ENCODE results near the gene SMIM13.

The SMIM13 gene

DNA sequence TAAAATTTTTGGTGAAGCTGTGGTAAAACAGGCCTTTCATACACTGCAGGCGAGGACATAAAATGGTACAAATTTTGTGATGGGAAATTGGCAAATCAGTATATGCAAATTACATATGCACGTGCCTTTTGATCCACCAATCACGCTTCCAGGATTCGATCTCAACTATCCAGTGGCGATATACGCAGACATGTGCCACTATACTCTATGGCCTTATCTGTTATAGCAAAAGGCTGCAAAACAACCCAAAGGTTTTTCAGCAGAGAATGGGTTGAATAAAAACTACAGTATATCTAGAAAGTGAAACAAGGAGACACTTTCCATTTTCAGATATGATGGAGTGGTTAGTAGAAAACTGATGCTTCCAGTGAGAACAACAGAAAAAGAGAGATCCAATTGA is 59.8 kb downstream of the SMIM13 start:
- no peak for DNase-seq (ENCODE audit: low spot score)

DNA sequence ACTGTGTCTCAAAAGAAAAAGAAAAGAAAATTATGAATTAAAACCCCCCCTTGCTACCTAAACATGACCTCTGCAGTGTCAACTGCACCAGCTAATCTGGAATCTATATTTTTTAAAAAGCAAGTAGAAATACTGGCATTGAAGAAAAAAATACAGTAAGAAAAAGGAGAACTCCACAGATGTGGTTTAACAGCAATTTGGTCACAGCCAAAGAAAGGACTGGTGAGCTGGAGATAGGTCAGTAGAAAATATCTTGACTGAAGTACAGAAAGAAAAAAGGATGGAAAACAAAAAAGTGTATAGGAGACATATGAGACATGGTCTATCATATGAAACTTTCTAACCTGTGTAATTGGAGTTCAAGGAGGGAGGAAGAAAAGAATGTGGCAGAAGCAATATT is 62.0 kb downstream of the SMIM13 start:
- DNase-seq (ENCODE audit: low spot score) = no peak

DNA sequence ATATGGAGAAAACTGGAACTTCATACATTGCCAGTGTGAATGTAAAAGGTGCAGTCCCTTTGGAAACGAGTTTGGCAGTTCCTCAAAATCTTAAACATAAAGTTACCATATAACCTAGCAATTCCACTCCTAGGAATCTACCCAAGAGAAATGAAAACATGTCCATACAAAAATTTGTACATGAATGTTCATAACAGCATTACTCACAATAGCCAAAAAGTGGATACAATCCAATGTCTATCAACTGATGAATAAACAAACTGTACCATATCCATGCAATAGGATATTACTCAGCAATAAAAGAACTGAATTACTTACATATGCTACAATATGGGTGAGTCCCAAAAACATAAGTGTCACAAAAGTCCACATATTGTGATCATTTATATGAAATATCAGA is 66.6 kb downstream of the SMIM13 start:
- DNase-seq (ENCODE audit: low spot score) = no peak

DNA sequence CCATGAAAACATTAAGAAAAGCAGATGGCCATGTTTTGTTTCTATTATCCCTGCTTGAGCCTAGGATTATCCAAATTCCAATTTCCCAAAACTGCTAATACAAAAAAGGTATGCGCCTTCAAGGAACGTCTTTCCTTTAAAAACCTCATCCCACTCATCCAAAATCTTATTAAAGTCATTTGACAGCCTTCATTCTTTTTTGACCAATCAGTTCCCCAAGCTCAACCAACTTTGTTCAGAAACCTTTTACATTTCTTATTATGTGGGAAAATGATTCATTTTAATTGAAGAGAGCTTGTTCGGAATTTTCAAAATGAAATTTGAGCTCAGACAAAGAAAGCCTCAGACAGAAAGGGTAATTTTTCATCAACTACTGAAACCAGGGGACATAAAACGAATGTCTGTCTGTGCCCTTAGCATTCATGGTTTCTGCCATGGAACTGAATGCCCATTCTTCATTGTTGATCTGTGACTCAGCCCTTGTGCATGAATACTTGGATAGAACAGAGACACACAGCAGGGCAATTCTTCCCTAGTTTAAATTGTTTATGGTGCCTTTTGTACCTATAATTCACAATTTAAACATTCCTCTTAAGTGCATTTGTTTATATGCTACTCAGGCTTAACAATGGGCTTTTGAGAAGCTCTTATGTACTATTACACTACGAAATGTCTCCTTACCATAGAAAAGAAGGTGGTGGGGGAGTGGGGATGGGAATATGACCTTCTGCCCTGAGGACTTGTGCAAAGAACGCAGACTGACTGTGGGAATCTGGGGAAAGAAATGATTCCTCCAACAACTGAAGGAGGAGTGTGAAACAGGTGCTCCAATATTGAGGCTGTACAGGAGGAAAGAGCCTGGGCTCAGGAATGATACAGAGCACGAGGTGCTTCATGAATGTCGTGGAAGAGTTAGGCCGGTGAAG is 67.7 kb downstream of the SMIM13 start:
- peak; percentile 60 for DNase-seq (ENCODE audit: low spot score)

DNA sequence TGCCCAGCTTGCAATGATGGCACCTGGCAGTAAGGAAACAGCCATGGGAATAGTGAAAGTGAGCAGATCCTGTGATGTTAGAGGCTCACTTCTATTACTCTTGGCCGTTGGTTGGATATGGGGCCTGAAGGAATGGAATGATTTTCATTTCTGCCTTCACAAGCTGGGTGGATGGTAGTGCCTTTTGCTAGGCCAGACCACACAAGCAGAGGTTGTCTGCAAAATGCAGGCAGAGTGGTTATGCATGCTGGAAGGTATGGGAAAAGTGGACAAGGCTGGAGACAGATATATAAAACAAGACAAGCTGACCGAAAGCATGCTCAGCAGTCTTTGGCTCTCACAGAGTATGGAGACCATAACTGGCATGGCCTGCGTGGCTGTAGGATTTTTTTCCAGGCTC is 68.6 kb downstream of the SMIM13 start:
- DNase-seq (ENCODE audit: low spot score) = no peak

DNA sequence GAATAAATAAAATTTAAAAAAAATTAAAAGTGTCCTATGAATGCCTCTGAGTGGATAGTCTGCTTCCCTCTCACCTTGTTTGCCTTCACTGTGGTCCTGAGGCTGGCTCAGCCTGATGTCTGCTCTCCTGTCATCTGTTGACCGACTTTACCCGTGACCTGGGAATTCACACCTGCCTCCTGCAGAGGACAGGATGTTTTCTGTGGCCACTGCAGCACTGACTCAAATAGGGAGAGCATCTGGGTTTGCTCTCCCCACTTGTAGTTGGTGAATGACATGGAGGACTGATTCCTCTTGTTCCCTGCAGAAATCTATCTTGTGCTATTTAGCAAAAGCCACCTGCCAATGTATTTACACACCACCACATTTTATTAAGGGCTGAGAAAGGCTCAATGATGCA is 70.3 kb downstream of the SMIM13 start:
- DNase-seq (ENCODE audit: low spot score) = no peak

DNA sequence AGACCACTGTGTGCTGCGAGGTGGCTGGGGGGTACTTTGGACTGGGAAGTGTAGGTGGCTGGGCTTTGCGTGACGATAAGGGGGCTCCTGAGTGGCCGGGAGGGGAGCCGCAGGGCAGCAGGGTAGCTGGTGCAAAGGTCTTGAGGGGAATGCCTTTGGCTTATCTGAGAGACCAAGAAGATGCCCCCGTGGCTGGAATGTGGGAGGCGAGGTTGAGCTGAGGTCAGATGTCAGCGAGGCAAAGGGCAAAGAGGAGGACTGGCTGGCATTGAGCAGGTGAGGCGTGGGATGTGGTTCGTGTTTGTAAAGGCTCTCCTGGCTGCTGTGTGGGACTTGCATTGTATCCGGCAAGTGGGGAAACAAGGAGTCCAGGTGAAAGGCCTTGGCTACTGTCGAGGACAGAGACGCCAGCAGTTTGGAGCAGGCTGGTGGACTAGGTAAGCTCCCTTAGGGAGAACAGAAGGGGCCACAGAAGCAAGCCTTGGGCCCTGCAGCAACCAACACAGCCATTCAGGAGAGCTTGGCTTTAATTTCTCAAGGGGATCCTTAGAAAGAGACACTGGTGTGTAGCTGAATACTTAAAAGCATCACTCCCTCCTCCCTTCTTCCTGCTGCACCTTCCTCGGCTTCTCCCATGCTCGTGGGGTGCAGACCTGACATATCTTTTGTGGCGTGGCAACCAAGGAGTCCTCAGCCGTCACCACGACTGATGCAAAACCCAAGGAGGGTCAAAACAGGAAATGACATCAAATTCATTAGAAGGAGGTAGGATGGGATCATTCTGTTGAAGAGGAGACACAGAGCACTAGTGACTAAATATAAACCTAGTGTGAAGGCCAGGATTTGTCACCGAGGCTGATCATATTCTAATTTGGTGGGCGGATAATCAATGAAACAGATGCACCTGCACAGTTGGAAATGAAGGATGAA is 71.3 kb downstream of the SMIM13 start:
- no peak for DNase-seq (ENCODE audit: low spot score)

DNA sequence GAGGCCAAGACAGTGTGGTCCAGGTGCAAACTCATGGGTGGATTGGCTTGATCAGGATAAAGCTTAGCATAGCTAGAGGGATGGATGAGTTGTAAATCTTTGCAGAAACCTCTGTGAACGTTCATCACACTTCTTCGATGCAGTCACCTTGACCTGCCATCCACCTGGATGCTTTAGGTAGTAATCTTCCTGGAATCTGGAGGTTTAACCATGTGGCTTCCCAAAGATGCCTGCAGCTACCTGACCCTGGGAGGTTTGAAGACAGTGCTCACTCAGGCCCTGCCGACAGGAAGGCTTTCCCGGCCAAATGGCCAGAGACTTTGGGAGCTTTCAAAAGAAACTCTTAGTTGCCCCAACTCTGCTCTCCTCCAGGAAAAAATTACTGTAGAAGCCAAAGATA is 73.3 kb downstream of the SMIM13 start:
- DNase-seq (ENCODE audit: low spot score) = no peak

DNA sequence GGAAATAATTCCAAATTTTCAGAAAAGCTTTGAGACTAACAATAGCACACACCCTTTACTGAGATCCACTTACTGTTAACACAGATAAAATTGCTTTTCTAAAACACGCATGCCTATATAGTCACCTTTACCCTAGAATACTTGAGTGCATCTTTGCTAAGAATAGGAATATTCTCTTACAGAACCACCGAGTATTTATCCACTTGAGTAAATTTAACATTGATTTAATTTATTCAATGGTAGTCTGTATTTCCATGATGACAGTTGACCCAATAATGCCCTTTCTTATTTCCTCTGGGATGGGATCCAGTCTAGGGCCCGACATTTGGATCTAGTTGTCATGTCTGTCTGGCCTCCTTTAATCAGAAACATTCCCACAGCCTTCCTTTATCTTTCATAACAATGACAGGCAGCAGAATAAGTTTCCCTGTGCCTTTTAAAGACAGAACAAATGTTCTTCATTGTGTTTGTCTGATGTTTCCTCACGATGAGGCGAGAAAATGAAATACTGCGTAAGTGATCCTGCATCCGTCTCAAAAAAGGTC is 74.5 kb downstream of the SMIM13 start:
- no peak for DNase-seq (ENCODE audit: low spot score)

DNA sequence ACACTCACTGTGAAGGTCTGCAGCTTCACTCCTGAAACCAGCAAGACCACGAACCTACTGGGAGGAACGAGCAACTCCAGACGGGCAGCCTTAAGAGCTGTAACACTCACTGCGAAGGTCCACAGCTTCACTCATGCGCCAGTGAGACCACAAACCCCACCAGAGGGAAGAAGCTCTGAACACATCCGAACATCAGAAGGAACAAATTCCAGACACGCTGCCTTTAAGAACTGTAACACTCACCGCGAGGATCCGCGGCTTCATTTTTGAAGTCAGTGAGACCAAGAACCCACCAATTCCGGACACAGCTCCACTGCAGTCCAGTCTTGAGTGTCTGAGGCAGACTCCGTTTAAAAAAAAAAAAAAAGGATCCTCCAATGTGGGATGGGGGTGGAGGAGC is 78.3 kb downstream of the SMIM13 start:
- no peak for DNase-seq (ENCODE audit: low spot score)

DNA sequence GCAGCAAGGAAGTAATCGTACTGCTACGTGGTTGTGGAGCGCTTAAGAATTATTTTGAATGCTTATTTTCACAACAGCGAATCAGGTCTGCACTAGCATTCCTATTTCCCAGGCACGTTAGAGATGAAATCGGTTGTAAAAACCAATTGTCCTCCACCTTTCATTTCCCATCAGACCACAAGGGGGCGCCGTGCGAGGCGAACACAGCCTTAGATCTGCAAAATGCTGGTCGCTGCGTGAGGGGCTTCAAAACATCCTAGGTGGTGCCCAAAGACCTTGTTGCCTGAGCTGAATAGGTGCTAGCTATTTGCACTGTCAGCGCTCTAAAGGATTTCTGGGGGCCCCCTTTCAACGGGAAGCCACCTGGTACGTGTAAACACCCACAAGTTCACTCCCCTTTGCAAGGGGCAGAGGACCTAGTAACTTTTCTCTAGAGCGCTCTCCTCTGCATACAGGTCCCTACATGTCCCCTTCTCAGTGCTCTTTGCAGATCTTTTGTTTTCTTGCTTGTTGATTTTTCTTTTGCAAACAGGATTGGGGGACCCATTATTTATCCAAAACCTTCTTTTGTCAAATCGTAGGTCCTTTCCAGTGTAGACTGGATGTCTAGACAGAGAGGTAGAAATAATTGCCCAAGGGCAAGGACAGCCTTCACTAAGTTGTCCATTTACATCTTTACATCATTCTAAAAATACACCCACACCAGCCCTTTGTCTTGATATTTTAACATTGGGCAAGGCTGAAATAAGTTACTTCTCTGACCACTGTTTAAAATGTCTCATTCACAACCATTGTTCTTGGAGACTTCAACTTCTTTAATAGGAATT is 79.1 kb downstream of the SMIM13 start:
- DNase-seq (ENCODE audit: low spot score) = peak; percentile 62

DNA sequence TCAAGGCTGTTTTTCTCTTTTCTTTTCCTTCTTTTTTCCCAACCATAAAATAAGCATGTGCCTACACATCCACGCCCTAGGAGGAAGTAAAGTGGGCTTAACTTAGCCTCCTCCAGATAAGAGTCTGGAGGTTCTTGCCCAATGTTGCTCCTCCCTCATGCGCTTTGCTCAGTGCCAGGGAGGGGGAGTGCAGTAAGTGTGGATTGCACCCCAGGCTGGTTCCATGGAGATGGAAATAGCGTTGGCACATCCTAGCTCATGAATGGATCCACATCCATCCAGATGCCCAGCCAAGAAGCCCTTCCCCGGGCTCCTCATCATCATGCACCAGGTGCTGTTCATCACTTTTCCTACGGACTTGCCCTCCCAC is 80.6 kb downstream of the SMIM13 start:
- DNase-seq (ENCODE audit: low spot score) = no peak

DNA sequence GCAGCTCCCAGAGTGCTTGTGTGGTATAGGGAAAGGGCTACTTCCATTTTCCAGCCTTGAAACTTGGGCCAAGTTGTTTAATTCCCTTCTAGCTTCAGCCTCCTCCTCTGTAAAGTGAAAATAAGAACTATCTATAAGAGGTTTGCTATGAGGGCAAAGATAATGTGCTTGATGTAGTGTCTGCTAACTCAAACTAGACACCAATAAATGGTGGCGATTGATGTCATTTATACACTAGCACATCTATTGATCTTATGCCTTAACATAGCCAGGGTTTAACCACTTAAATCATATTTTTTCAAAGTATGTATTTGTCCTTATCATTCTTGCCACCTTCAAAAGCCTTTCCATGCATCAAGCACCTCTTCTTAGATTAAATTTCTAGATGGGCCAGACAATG is 83.6 kb downstream of the SMIM13 start:
- DNase-seq (ENCODE audit: low spot score) = no peak

DNA sequence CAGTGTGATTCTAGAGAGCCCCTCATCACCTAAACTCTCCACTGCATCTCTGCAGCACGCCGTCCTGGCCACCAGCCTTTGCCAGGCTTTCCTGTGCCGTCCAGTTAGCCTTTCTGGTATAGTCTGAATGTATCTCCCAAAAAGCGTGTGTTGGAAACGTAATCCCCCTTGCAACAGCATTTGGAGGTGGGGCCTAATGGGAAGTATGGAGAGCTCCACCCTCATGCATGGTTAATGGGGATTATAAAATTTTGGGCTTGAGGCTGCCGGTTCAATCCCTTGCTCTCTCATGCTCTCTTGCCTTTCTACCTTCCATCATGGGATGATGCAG is 85.4 kb downstream of the SMIM13 start:
- DNase-seq (ENCODE audit: low spot score) = no peak

DNA sequence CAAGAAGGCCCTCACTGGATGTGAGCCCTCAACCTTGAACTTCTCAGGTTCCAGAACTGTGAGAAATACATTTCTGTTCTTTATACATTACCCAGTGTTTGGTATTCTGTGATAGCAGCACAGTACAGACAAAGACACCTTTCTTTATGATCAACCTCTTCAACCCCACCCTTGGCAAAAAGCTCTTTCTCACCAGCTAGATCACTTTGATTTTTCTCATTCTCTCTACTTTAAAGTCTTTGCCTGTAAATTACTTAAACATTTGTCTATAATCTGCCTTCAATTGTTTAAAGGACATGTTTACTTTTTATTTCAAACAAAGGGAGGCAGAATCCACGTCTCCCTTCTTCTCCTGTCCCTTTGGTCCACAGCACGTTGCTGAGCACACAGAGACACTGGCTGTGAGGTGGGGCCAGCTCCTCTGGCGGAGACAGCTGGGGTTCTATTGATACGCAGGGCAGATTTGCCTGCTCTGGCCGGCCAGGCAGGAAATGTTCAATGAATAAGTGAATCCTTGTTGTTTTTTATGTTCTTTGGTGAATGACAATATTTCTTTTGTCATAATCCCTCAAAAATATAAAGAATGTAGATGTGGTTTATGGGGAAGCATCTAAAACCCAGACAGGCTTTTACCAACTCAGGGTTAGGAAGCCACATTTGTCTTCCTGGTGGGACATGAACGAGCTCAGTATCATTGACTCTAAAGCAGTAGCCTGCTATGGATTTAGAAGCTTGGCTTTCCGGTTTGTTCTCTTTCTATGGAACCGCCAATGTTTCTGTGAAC is 86.0 kb downstream of the SMIM13 start:
- DNase-seq (ENCODE audit: low spot score) = peak; percentile 39

DNA sequence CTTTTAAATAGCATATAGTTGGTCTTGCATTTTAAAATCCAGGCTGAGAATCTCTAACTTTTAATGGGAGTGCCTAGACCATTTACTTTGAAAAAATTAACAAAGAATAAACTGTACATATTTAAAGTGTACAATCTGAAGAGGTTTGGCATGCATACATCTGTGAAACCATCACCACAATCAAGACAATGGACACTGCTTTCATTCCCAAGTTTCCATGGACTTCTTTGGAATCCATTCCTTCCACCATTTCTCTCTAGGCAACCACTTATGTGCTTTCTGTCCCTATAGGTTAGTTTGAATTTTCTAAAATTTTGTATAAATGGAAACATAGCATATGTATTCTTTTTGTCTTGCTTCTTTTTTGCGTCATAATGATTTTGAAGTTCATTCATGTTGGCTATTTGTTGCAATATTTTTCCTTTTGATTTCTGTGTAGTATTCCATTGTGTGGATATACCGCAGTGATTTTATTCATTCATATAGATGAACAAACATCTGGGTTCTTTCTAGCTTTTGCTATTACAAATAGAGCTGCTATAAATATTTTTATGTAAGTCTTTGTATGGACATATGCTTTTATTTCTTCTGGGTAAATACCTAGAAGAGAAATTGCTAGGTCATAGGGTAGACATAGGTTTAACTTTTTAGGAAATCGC is 88.0 kb downstream of the SMIM13 start:
- DNase-seq (ENCODE audit: low spot score) = no peak

DNA sequence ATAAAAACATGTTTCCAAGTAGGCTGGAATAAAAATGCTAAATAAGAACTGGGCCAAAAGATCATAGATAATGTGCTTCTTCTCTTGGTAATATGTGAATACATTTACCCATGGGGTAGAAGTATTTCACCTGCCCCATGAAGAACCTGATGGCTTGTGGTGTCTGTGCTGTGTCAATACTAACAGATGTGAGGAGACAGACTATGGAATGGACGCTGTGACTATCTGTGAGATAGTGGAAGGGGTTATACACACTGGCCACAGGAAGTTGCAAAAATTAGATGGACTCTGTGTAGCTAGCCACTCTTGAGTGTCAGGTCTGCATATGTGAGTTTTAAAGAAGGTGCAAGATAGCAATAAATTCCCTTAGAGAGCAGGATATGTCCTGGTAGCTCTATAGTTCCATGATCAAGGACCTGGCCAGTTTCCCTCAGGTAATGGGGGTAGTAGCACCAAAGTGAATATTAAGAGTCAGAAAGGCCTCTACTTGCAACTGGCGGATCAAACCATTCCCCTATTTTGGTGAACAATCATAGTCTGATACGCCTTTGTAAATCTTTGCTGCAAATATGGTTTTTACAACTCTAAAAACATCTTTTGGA is 90.2 kb downstream of the SMIM13 start:
- DNase-seq (ENCODE audit: low spot score) = no peak

DNA sequence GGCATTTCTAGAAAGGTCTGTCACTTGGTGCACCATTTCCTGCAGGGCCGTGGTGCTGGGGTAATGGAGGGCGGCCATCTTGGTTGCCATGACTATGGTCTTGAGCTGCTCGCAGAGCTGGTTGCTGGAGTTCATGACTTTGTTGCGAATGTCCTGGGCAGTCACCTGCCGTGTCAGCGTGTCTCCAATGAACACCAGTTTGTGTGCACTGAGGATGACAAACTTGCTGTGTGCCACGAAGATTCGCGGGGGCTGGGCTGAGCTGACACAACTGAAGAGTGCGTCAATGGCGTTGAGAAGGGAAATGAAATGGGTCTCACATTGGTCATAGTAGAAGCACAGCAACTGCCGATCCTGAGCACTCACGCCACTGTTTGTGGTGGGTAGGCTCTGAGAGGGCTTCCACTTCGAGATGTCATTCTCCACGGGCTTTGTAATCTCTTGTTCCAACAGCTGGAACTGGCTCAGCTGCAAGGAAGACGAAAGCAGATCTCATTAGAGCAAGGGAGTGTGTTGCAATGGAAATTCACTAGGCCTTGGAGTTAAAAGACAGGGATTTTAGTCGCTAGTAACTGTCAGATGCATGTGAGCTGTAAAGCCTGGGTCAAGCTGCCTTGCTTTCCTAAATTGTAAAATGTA is 91.7 kb downstream of the SMIM13 start:
- no peak for DNase-seq (ENCODE audit: low spot score)

DNA sequence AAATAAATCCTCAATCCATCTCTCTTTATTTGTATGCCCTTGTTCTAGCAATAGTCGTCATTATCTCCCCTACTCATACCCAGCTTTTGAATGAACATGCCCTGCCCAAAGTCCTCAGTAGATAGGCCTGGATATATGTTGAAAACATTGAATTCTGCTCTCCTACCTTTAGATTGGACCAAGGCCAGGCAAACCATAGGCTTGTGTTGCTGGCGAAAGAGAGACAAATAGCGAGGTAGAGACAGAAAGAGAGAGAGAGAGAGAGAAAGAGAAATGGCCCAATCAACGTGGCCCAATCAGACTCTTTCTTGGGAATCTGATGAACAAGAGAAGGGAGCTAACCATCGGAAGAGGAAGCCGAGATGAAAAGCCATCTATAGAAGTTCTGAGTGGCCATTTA is 93.7 kb downstream of the SMIM13 start:
- DNase-seq (ENCODE audit: low spot score) = no peak
